Activated CD8-positive, alpha-beta memory T cell treated with anti-CD3 and anti-CD28 coated beads for 36 hours (primary cell): ENCODE results near the gene FGF11. TPM values are rescaled to one million over a fixed set of nuclear protein-coding genes. Genes with fewer than 3 reads are reported as not detected.

Experiments used
- total RNA-seq, 2 experiments: library from RNA; stranded (reverse); gene quantifications; one replicate each; pipeline ENCODE4 v1.2.3, GENCODE V29; 2021

The FGF11 gene
- total RNA-seq, 2 experiments from 2014 or later, result 2.0 to 2.1 TPM

Other genes starting within 250 kb of the FGF11 start
- 1 to 10 TPM; 4.5 to 4.6 TPM for gene DLG4, start 219.7 kb upstream of the FGF11 start, total RNA-seq
- gene ACADVL, start 219.6 kb upstream of the FGF11 start, total RNA-seq, result 100 to 1,000 TPM; 254 to 269 TPM
- gene DVL2, start 205.0 kb upstream of the FGF11 start, total RNA-seq, result 10 to 100 TPM; 64.4 to 68.9 TPM
- gene PHF23, start 200.1 kb upstream of the FGF11 start, total RNA-seq, result 10 to 100 TPM; 40.7 to 43.7 TPM
- 100 to 1,000 TPM; 131 to 135 TPM for gene GABARAP, start 197.1 kb upstream of the FGF11 start, total RNA-seq
- 100 to 1,000 TPM; 202 to 207 TPM for gene CTDNEP1, start 187.8 kb upstream of the FGF11 start, total RNA-seq
- gene ELP5, start 187.3 kb upstream of the FGF11 start, total RNA-seq, result 100 to 1,000 TPM; 107 to 110 TPM
- gene CLDN7, start 177.0 kb upstream of the FGF11 start, total RNA-seq, result 1 to 10 TPM; 1.2 to 1.5 TPM
- under 1 TPM; 0.11 to 0.34 TPM for gene SLC2A4, start 157.8 kb upstream of the FGF11 start, total RNA-seq
- under 1 TPM; 0.10 to 0.55 TPM for gene YBX2, start 144.9 kb upstream of the FGF11 start, total RNA-seq
- gene EIF5A, start 131.9 kb upstream of the FGF11 start, total RNA-seq, result 1,000 to 10,000 TPM; 1,619 to 1,670 TPM
- gene GPS2, start 124.2 kb upstream of the FGF11 start, total RNA-seq, result 10 to 100 TPM; 68.8 to 69.5 TPM
- 10 to 100 TPM; 59.2 to 59.4 TPM for gene NEURL4, start 110.2 kb upstream of the FGF11 start, total RNA-seq
- 100 to 1,000 TPM; 234 to 241 TPM for gene ACAP1, start 103.0 kb upstream of the FGF11 start, total RNA-seq
- 1 to 10 TPM; 6.4 to 7.2 TPM for gene KCTD11, start 87.3 kb upstream of the FGF11 start, total RNA-seq
- gene TMEM95, start 84.4 kb upstream of the FGF11 start, total RNA-seq, result not detected
- 1 to 10 TPM; 4.6 to 5.6 TPM for gene TNK1, start 58.4 kb upstream of the FGF11 start, total RNA-seq
- 10 to 100 TPM; 70.8 to 74.4 TPM for gene PLSCR3, start 45.0 kb upstream of the FGF11 start, total RNA-seq
- gene TMEM256, start 35.4 kb upstream of the FGF11 start, total RNA-seq, result 10 to 100 TPM; 50.1 to 51.6 TPM
- gene NLGN2, start 31.7 kb upstream of the FGF11 start, total RNA-seq, result 1 to 10 TPM; 6.6 to 7.9 TPM
- gene SPEM1, start 19.2 kb upstream of the FGF11 start, total RNA-seq, result not detected
- gene SPEM2, start 13.9 kb upstream of the FGF11 start, total RNA-seq, result not detected
- gene SPEM3, start 10.7 kb upstream of the FGF11 start, total RNA-seq, result not detected
- 10 to 100 TPM; 11.2 to 12.6 TPM for gene TMEM102, start 4.1 kb upstream of the FGF11 start, total RNA-seq
- gene CHRNB1, start 5.5 kb downstream of the FGF11 start, total RNA-seq, result 1 to 10 TPM; 7.2 to 7.8 TPM
- gene ZBTB4, start 40.1 kb downstream of the FGF11 start, total RNA-seq, result 10 to 100 TPM; 17.6 to 17.7 TPM
- gene SLC35G6, start 41.9 kb downstream of the FGF11 start, total RNA-seq, result not detected
- gene POLR2A, start 44.9 kb downstream of the FGF11 start, total RNA-seq, result 100 to 1,000 TPM; 195 to 198 TPM
- gene TNFSF12, start 109.5 kb downstream of the FGF11 start, total RNA-seq, result 10 to 100 TPM; 13.3 to 14.4 TPM
- gene TNFSF13, start 119.2 kb downstream of the FGF11 start, total RNA-seq, result 1 to 10 TPM; 1.0 to 1.1 TPM
- 100 to 1,000 TPM; 112 to 116 TPM for gene SENP3, start 122.4 kb downstream of the FGF11 start, total RNA-seq
- gene CD68, start 140.1 kb downstream of the FGF11 start, total RNA-seq, result 1 to 10 TPM; 7.4 to 8.9 TPM
- gene MPDU1, start 144.3 kb downstream of the FGF11 start, total RNA-seq, result 100 to 1,000 TPM; 105 to 106 TPM
- under 1 TPM; 0.13 to 0.25 TPM for gene SOX15, start 150.6 kb downstream of the FGF11 start, total RNA-seq
- 10 to 100 TPM; 46.4 to 47.2 TPM for gene FXR2, start 175.4 kb downstream of the FGF11 start, total RNA-seq
- 10 to 100 TPM; 19.2 to 20.0 TPM for gene SAT2, start 188.3 kb downstream of the FGF11 start, total RNA-seq
- not detected for gene SHBG, start 190.6 kb downstream of the FGF11 start, total RNA-seq
- under 1 TPM; 0.21 to 0.25 TPM for gene ATP1B2, start 211.4 kb downstream of the FGF11 start, total RNA-seq
- 100 to 1,000 TPM; 135 to 139 TPM for gene TP53, start 248.0 kb downstream of the FGF11 start, total RNA-seq
- 10 to 100 TPM; 32.9 to 33.1 TPM for gene WRAP53, start 249.0 kb downstream of the FGF11 start, total RNA-seq